SK-N-SH (cell line): ENCODE results near the gene HOXD11. TPM values are rescaled to one million over a fixed set of nuclear protein-coding genes. Genes with fewer than 3 reads are reported as not detected.

ENCODE experiments used
- CTCF ChIA-PET: fragments of 300-600, 350-600 bp; formaldehyde crosslinking; extraction: SDS; loops from one replicate; lab custom pipeline; 2021; lab: Yijun Ruan, JAX
- POLR2A ChIA-PET: fragments of 350-600 bp; sonication (Branson Sonifier 250); formaldehyde crosslinking; extraction: SDS; loops from one replicate; lab custom pipeline; 2020; ENCODE audit warnings: antibody characterized with exemption, inconsistent platforms; lab: Yijun Ruan, JAX
- DNase-seq: peaks from one replicate; pipeline ENCODE4 v3.0.0; 2012
- H2AFZ ChIP-seq: fragments of 200-600 bp; sonication (generic); 2 replicates; pipeline ENCODE4 v1.8.1; 2016; ENCODE audit warnings: antibody characterized with exemption, mild to moderate bottlenecking, low read depth
- H3F3A ChIP-seq: fragments of 200-600 bp; sonication (generic); replicated peaks from 2 replicates; pipeline ENCODE3; 2016; ENCODE audit warnings: antibody characterized with exemption, mild to moderate bottlenecking; ENCODE audit not compliant: insufficient read depth
- H3K27ac ChIP-seq, 2 experiments: fragments of 200-500 bp in 1 of 2; fragments of 200-600 bp in 1 of 2; sonication (Bioruptor generic) in 1 of 2; sonication (generic), shearing (Covaris generic) in 1 of 2; 2 replicates each; pipeline versions ENCODE4 v1.5.1 to v1.6.1; 2014 to 2016; ENCODE audit warnings: low read depth in 2 of 2, inconsistent platforms in 1 of 2, low read length in 1 of 2, mild to moderate bottlenecking in 1 of 2, mixed read lengths in 1 of 2
- H3K27me3 ChIP-seq: fragments of 200-600 bp; sonication (generic), shearing (Covaris generic); 2 replicates; pipeline ENCODE4 v1.6.1; 2016; ENCODE audit warnings: mixed run types; ENCODE audit not compliant: insufficient read depth
- H3K36me3 ChIP-seq, 2 experiments: fragments of 200-500 bp in 1 of 2; fragments of 200-600 bp in 1 of 2; sonication (Bioruptor generic) in 1 of 2; sonication (generic) in 1 of 2; replicated peaks in 1 of 2; 2 replicates each; pipeline versions ENCODE3 to v1.5.1; 2014 to 2016; ENCODE audit warnings: low read length in 1 of 2, mild to moderate bottlenecking in 1 of 2; ENCODE audit not compliant: insufficient read depth in 2 of 2, control insufficient read depth in 1 of 2
- H3K4me1 ChIP-seq, 2 experiments: fragments of 200-500 bp in 1 of 2; fragments of 200-600 bp in 1 of 2; sonication (Bioruptor generic) in 1 of 2; sonication (generic), shearing (Covaris generic) in 1 of 2; 2 replicates each; pipeline versions ENCODE4 v1.5.1 to v1.6.1; 2014 to 2016; ENCODE audit warnings: low read depth in 1 of 2, low read length in 1 of 2, mixed run types in 1 of 2; ENCODE audit not compliant: insufficient read depth in 2 of 2, control insufficient read depth in 1 of 2
- H3K4me2 ChIP-seq: fragments of 200-600 bp; sonication (generic), shearing (Covaris generic); 2 replicates; pipeline ENCODE4 v1.6.1; 2017; ENCODE audit warnings: mixed run types
- H3K4me3 ChIP-seq, 2 experiments: fragments of 200-500 bp in 1 of 2; fragments of 200-600 bp in 1 of 2; sonication (Bioruptor generic) in 1 of 2; sonication (generic), shearing (Covaris generic) in 1 of 2; 2 replicates each; pipeline versions ENCODE4 v1.5.1 to v1.8.1; 2014 to 2016; ENCODE audit warnings: low read depth in 2 of 2, inconsistent platforms in 1 of 2, low read length in 1 of 2, mild to moderate bottlenecking in 1 of 2, mixed read lengths in 1 of 2, moderate library complexity in 1 of 2
- H3K79me2 ChIP-seq: fragments of 200-600 bp; sonication (generic); 2 replicates; pipeline ENCODE4 v1.8.1; 2017; ENCODE audit warnings: mild to moderate bottlenecking; ENCODE audit not compliant: insufficient read depth
- H3K9ac ChIP-seq: fragments of 200-600 bp; sonication (generic); 2 replicates; pipeline ENCODE4 v1.6.1; 2017; ENCODE audit warnings: mixed run types
- H3K9me2 ChIP-seq: fragments of 200-600 bp; sonication (generic); 2 replicates; pipeline ENCODE4 v1.6.1; 2017; ENCODE audit warnings: mixed run types
- H3K9me3 ChIP-seq: fragments of 200-600 bp; sonication (generic); 2 replicates; pipeline ENCODE4 v1.6.1; 2017; ENCODE audit warnings: mixed run types, mild to moderate bottlenecking, moderate library complexity
- H4K20me1 ChIP-seq: fragments of 200-600 bp; sonication (generic); 2 replicates; pipeline ENCODE4 v1.6.1; 2017; ENCODE audit warnings: mild to moderate bottlenecking, mixed run types; ENCODE audit not compliant: insufficient read depth
- CHD2 ChIP-seq: fragments of 150-350 bp; IDR thresholded peaks from 2 replicates; pipeline ENCODE4 v1.6.1; 2018; ENCODE audit warnings: low read length; ENCODE audit not compliant: partially characterized antibody
- CTCF ChIP-seq: fragments of 200-600 bp; sonication (generic); IDR thresholded peaks from 2 replicates; pipeline ENCODE4 v1.6.1; 2017; ENCODE audit warnings: antibody characterized with exemption, mild to moderate bottlenecking, moderate library complexity
- ELF1 ChIP-seq: IDR thresholded peaks from 2 replicates; pipeline ENCODE4 v1.4.0; 2012
- FOSL2 ChIP-seq: IDR thresholded peaks from 2 replicates; pipeline ENCODE4 v1.4.0; 2012; ENCODE audit warnings: low read depth, mild to moderate bottlenecking, moderate library complexity, borderline replicate concordance
- FOXJ3 ChIP-seq: sonication (generic); formaldehyde crosslinking; IDR thresholded peaks from 2 replicates; pipeline ENCODE4 v1.5.1; 2020; ENCODE audit warnings: mild to moderate bottlenecking, missing genetic modification reagents
- FOXM1 ChIP-seq: IDR thresholded peaks from 2 replicates; pipeline ENCODE4 v1.4.0; 2012; ENCODE audit warnings: low read depth, mild to moderate bottlenecking
- GABPA ChIP-seq: IDR thresholded peaks from 2 replicates; pipeline ENCODE4 v1.4.0; 2012; ENCODE audit warnings: low read depth, mild to moderate bottlenecking
- GATA2 ChIP-seq: sonication (generic); formaldehyde crosslinking; IDR thresholded peaks from 2 replicates; pipeline ENCODE4 v1.5.0; 2020; ENCODE audit warnings: mild to moderate bottlenecking, missing genetic modification reagents
- RXRA ChIP-seq: IDR thresholded peaks from 2 replicates; pipeline ENCODE4 v1.4.0; 2012; ENCODE audit warnings: low read depth, mild to moderate bottlenecking, borderline replicate concordance
- SIN3A ChIP-seq: IDR thresholded peaks from 2 replicates; pipeline ENCODE4 v1.6.1; 2012; ENCODE audit warnings: low read depth, mild to moderate bottlenecking, low read length, moderate library complexity, borderline replicate concordance
- TAF1 ChIP-seq: IDR thresholded peaks from 2 replicates; pipeline ENCODE4 v1.6.1; 2012; ENCODE audit warnings: low read depth, mild to moderate bottlenecking, low read length, moderate library complexity, borderline replicate concordance
- YY1 ChIP-seq: IDR thresholded peaks from 2 replicates; pipeline ENCODE4 v1.4.0; 2012; ENCODE audit warnings: low read depth, mild to moderate bottlenecking
- ZBTB33 ChIP-seq: IDR thresholded peaks from 2 replicates; pipeline ENCODE4 v1.4.0; 2012; ENCODE audit warnings: low read depth, borderline replicate concordance
- WGBS: methylation state at CpG from one replicate; pipeline ENCODE4 v1.1.6; 2017; ENCODE audit warnings: low lambda C conversion rate; 5-methylcytosine and 5-hydroxymethylcytosine counted together
- polyA plus RNA-seq, 3 experiments: library from polyadenylated mRNA; depleted of rRNA; stranded (reverse); fragments of >200 nt; gene quantifications; 2 replicates each; pipeline ENCODE4 v1.2.3, GENCODE V29; 2012

HOXD11 gene
- polyA plus RNA-seq, 1 of the 3 experiments (the other 2 are of a cell fraction): not detected

- Histone ChIP-seq H3K9ac (no peak overlapping the region), H3K36me3 (no peaks in the 10 kb centered on the region), H3K9me3 (no peaks in the 10 kb centered on the region), H4K20me1 (no peaks in the 10 kb centered on the region), H3K4me2 (no peak overlapping the region), H3K9me2 (no peaks in the 10 kb centered on the region), H3K4me1 (peaks cover 0 to 10% of the 10 kb centered on the region in 2 experiments; a peak in 2 of 4 replicates), H3K27ac (no peak overlapping the region), H3K4me3 (no peak overlapping the region), H3F3A (peaks cover 2% of the 10 kb centered on the region), H3K79me2 (no peaks in the 10 kb centered on the region), H3K27me3 (peaks cover 71% of the 10 kb centered on the region; the same call in 1 of the 2 replicates), H2AFZ (no peak overlapping the region)
- WGBS: 86% methylated on average over 25 of the region's 26 CpGs
- ChIA-PET CTCF (interaction anchor here (0.7 to 17.7 kb wide), 12 partner anchors 9 to 1033 kb away, joined by 3 to 264 read pairs (median 4); partner anchors contain the start of genes HOXD12, HOXD13 and HOXD9), POLR2A (no interaction called here)
- TF ChIP-seq FOXJ3 (CRISPR knock-in tag) (no peak), ZBTB33 (no peak), GATA2 (CRISPR knock-in tag) (no peak), SIN3A (no peak), TAF1 (no peak), CHD2 (no peak), ELF1 (no peak), FOXM1 (no peak), YY1 (no peak), GABPA (no peak), RXRA (no peak)
- DNase-seq: no peak
Observed at GRCh38 chr2:176114120-176114929, 7.2 kb downstream of the HOXD11 start.

- Histone ChIP-seq H3K36me3 (no peaks in the 10 kb centered on the region), H3K4me3 (no peak overlapping the region)
Observed at GRCh38 chr2:176114930-176115625, 8.0 kb downstream of the HOXD11 start.

More at GRCh38 chr2:176114930-176115625, 8.0 kb downstream of the HOXD11 start:
- ChIA-PET POLR2A (no interaction called here), CTCF (interaction anchor here (1.0 to 17.7 kb wide), 9 partner anchors 8 to 538 kb away, joined by 3 to 264 read pairs (median 9); partner anchors contain the start of genes HOXD11, HOXD12, HOXD13 and HOXD9)
- no peak overlapping the region for H3K4me2 ChIP-seq
- H3K4me1 ChIP-seq: peaks cover 0 to 10% of the 10 kb centered on the region in 2 experiments; a peak in 2 of 4 replicates
- no peaks in the 10 kb centered on the region for H3F3A ChIP-seq
- no peak for DNase-seq
- no peaks in the 10 kb centered on the region for H3K79me2 ChIP-seq
- TF ChIP-seq CTCF: no peak
- no peak for TF ChIP-seq FOSL2
- no peak overlapping the region for H3K27ac ChIP-seq
- 92% methylated on average over 14 of the region's 16 CpGs for WGBS
- no peaks in the 10 kb centered on the region for H4K20me1 ChIP-seq
- no peaks in the 10 kb centered on the region for H3K9me2 ChIP-seq
- no peak overlapping the region for H2AFZ ChIP-seq
- H3K9ac ChIP-seq: no peak overlapping the region
- no peaks in the 10 kb centered on the region for H3K9me3 ChIP-seq
- H3K27me3 ChIP-seq: peaks cover 64% of the 10 kb centered on the region; the same call in 1 of the 2 replicates
